Measurements from ENCODE around the gene ACSS3.
"Not testable (repeated sequence)": the region's sequence is repeated elsewhere in the genome, so short reads cannot be mapped to it uniquely, and the experiment has no call there.

The ACSS3 gene

GRCh38 chr12:81094718-81095360 is 17.0 kb downstream of the ACSS3 start:
- DNase-seq, result no peak

DNA sequence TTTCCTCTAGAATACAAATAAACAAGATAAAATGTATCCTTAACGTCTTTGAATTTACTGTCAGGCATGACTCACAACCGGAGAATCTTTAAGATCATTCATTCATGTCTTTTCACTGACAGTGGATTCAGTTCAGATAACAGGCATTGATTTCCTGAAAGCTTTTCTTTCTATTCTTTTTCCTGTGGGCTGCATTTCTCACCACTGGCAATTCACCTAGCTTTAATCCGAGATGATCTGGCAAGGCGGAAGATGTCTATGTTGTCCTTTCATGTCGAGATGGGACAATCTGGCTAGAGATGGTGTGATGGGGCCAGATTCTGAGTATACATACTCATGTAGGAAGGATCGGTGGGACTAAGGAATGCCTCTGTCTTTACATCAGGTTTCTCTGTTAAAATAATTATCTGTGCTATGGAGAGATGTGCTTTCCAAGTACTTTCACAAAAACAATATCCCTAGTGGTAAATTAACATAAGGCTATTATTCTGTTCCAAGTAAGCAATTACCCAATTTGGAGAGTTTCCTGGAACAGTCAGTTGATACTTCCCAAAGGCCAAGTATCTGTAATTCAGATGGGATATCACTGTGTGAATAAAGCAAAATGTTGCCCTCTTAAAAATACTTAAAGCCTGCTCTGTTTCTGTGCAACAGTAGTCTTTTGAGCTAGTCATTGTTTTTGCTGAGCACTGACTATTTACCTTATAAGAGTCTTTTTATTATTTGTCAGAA is 17.8 kb downstream of the ACSS3 start:
- DNase-seq, result peak in 1 of 2 donors; percentile 46

GRCh38 chr12:81105687-81106086 is 27.8 kb downstream of the ACSS3 start:
- no peak for DNase-seq

- DNase-seq, result no peak
Observed at GRCh38 chr12:81114226-81114625, 36.3 kb downstream of the ACSS3 start.

- not testable (repeated sequence) for DNase-seq
Observed at GRCh38 chr12:81119069-81119468, 41.2 kb downstream of the ACSS3 start.

DNA sequence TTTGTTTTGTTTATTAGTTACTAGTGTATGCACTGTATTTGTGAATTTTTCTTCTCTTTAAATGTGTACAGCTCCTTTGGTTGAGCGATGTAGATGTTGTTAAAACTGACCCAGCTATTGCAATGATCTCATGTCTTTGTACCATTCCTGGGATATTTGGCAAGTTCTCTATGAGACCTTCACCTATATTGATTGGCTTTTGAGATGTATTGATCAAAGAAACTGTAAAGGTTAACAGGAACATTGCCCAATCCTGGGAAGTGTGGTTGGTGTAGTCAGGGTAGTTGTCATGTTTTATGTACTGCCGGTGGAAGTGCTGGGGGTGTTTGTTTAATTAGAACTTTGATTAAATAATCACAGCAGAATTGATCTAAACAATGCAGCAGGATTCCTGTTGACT is 43.1 kb downstream of the ACSS3 start:
- DNase-seq, result no peak

DNA sequence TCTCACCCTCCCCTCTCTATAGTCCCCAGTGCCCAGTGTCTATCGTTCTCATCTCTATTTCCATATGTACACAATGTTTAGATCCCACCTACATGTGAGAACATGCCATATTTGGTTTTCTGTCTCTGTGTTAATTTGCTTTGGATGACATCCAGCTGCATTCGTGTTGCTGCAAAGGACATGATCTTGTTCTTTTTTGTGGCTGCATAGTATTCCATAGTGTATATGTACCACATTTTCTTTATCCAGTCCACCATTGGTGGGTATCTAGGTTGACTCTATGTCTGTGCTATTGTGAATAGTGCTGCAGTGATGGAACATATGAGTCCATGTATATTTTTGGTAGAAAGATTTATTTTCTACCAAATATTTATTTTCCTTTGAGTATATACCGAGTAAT is 45.7 kb downstream of the ACSS3 start:
- no peak for DNase-seq

- DNase-seq, result no peak
Observed at GRCh38 chr12:81125691-81126090, 47.8 kb downstream of the ACSS3 start.

- peak in 1 of 2 donors; percentile 61 for DNase-seq
Observed at GRCh38 chr12:81128930-81129554, 51.2 kb downstream of the ACSS3 start.

- DNase-seq, result no peak
Observed at GRCh38 chr12:81136519-81136918, 58.6 kb downstream of the ACSS3 start.

DNA sequence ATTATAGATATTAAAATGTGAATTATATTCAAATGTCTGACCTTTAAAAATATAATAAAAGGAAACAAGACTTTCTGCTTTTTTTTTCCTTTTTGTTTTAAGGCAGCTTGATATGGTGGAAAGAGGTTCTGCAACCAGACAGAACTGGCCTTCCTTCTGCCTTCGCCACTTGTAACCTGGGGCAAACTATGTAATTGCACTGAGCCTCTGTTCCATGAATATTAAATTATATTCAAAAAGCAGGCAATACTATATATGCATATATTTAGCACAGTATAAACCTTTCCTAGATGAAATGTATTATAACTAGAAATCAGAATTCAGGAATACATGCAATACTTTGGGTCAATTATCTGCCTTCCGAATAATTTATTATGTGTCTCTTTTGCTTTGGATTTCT is 59.9 kb downstream of the ACSS3 start:
- DNase-seq, result no peak

- no peak for DNase-seq
Observed at GRCh38 chr12:81141217-81141616, 63.3 kb downstream of the ACSS3 start.

DNA sequence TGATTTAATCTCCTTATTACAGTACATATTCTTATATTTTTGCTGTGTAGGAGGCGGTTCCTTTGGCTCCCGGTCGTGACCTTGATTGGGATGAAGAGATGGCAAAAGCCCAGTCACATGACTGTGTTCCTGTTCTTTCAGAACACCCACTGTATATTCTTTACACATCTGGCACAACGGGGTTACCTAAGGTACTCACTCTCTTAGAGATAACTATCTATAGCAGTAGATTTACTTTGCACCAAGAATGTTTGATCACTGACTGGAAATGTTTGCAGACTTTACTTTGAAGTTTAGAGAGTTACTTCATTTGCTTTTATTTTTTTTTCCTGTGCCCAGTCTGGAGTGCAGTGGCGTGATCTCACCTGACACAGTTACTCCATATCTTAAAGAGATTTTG is 65.2 kb downstream of the ACSS3 start:
- no peak for DNase-seq

DNA sequence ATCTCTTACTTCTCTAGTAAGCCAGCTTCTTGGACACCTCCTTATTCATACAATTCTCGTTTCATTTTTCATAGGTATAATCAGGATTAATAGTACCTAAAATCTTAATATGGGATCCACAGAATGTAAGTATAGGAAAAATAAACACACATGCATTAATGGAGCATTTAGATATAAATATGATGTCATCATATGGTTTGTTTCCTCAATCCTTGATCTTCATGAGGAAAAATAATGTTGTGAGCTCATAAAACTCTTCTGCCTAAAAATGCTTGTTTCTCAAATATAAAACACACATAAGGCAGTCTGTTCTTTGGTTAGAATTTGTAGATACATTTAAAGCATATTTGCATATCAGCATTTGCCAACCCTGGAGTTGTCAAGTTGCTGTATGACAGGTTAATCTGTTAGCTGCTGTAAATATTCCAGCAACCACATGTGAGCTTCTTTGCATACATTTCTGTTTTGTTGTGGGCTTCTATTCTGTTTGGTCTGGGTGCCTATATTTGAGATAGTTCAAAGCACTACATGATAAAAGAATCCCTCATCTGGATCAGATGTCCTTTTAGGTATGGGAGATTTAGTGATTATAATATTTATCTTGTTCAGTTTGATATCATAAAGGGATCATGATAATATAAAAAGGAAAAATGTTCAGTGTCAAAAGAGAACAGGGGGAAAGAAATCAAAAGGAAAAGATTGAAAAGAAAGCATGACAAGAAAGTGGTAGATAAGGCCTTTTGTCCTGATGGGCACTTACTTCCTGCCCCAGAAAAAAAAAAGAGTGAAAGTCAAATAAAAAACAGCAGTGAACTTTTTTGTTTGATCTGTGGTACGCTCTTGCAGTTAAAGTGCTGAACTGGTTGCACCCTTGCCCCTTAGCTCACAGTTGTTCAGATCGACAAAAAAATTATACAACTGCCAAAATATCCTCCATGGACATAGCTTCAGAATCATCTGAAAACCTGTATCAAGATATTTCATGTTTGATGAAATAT is 68.6 kb downstream of the ACSS3 start:
- no peak for DNase-seq

- no peak for DNase-seq
Observed at GRCh38 chr12:81147292-81147919, 69.5 kb downstream of the ACSS3 start.

DNA sequence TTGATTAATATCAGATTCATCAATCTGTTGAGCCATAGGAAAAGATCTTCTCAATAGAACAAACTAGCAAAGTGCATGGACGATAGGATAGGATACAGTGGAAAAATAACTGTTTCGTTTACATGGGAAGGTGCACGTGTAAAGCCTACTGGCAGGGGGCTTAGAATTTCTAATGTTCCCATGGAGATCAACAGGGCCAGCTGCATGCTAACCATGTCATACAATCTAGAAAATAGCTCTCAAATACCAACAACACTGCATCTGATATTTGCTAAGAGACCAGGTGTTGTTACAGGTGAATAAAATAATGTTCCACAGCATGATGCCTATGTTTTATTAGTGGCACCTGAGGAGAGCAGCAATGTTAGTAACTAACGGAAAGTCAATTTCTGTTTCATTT is 72.5 kb downstream of the ACSS3 start:
- DNase-seq, result no peak

GRCh38 chr12:81159856-81160255 is 82.0 kb downstream of the ACSS3 start:
- no peak for DNase-seq

DNA sequence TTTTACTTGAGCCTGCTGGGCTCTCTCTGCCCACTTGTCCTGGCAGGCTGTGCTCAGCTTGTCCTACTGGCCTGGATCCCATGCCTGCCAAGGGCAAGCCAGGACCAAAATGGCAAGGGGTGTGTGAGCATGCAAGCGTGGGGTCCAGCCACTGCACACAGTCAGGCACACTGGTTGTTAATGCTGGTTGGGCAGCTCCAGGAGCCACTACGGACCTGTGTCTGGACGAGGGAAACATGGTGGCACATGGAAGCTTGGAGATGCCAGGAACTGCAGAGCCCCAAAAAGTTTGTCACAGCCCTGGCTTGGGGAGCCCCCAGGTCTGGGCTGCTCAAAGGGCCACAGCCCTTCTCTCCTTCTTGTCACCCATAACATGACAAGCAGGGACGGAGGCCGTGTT is 83.8 kb downstream of the ACSS3 start:
- no peak for DNase-seq

DNA sequence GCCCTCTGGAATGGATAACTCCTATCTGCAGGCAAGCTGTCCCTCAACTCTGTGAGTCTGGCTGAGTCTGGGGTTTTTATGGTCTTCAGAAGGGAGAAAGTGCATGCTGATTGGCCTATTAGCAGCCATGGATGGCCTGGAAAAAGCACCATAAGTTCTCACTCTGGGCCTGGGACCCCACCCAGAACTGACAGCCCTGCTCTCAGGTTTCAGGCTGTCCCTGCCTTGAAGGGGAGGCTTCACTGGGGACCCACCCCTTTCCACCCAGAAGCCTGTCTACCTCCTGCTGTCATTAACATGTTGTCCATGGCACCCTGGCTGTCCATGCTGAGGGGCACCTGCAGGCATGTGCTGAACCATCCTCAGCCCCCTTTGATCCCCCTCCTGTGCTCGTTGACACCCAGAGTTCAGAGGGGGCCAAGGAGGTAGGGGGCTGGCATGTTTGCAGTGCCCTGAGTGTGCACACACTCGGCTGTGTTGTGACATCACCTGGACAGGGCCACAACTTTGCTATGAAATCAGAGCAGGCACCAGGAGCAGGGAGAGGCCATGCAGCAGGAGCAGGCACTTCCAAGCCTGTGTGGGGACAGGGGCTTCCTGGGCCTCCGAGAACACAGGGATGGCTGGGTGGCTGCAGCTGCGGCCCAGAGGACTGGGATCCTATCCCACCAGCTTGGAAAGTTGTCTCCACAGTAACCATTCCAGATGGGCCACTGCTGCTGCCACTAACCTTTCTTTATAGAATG is 84.7 kb downstream of the ACSS3 start:
- no peak for DNase-seq

DNA sequence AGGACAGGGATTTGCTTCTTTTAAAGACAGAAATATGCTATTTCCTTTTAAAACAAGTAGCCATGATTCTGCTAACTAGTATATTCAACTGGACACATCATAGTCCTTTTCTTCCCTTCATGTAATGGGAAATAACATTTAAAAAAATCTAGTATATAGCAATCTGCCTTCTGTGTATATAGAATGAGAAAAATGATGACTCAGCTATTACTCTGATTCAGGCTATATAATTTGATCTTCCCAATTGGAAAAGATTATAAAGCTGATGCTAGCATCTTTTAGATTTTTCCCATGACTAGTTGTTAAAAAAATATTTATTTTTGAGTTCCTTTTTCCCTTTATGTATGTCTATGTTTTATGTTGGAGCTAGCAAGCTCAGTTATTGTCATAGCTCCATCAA is 86.9 kb downstream of the ACSS3 start:
- DNase-seq, result no peak

GRCh38 chr12:81166790-81167189 is 88.9 kb downstream of the ACSS3 start:
- DNase-seq, result no peak

GRCh38 chr12:81167694-81168093 is 89.8 kb downstream of the ACSS3 start:
- DNase-seq, result no peak

All from hippocampal formation (tissue), 2 donors.